Measurements from ENCODE around the gene GAB4. TPM values are rescaled to one million over a fixed set of nuclear protein-coding genes. Genes with fewer than 3 reads are reported as not detected.

The GAB4 gene
- total RNA-seq, 1 experiment from 2014 or later, result not detected

- TF ChIP-seq CTCF (IDR thresholded peaks at IDR 0.05; ENCODE audit: unreplicated experiment), result no peak
- intact Hi-C loops (cut with micrococcal nuclease; ENCODE audit: unreplicated experiment), result no loop called here
These were observed 32.7 kb downstream of the GAB4 start for GRCh38 chr22:16975155-16975885.

GRCh38 chr22:16974298-16975084 is 33.5 kb downstream of the GAB4 start:
- Mint-ChIP-seq H3K4me1 (ENCODE audit: low read depth, unreplicated experiment) (no peaks in the 10 kb centered on the region), H3K27ac (ENCODE audit: unreplicated experiment) (no peak overlapping the region), H3K27me3 (ENCODE audit: unreplicated experiment) (peaks cover 54% of the 10 kb centered on the region), H3K4me3 (ENCODE audit: low read depth, unreplicated experiment) (no peak overlapping the region), H3K36me3 (ENCODE audit: insufficient read depth, unreplicated experiment) (no peaks in the 10 kb centered on the region), H3K9me3 (ENCODE audit: low read depth, unreplicated experiment) (peaks cover 5% of the 10 kb centered on the region)
- intact Hi-C loops (cut with micrococcal nuclease; ENCODE audit: unreplicated experiment), result no loop called here
- CTCF ChIA-PET, result no interaction called here
- no TSS peak for BruUV-seq (replicated peaks)
- TF ChIP-seq CTCF (IDR thresholded peaks at IDR 0.05; ENCODE audit: unreplicated experiment), result no peak
- no peak for DNase-seq

More at GRCh38 chr22:16975155-16975885, 32.7 kb downstream of the GAB4 start:
- CTCF ChIA-PET, result no interaction called here
- H3K27ac Mint-ChIP-seq (ENCODE audit: unreplicated experiment), result no peak overlapping the region
- BruUV-seq (replicated peaks), result no TSS peak
- peaks cover 5% of the 10 kb centered on the region for H3K9me3 Mint-ChIP-seq (ENCODE audit: low read depth, unreplicated experiment)
- H3K36me3 Mint-ChIP-seq (ENCODE audit: insufficient read depth, unreplicated experiment), result no peaks in the 10 kb centered on the region
- DNase-seq, result no peak
- H3K4me1 Mint-ChIP-seq (ENCODE audit: low read depth, unreplicated experiment), result no peaks in the 10 kb centered on the region
- peaks cover 54% of the 10 kb centered on the region for H3K27me3 Mint-ChIP-seq (ENCODE audit: unreplicated experiment)
- no peak overlapping the region for H3K4me3 Mint-ChIP-seq (ENCODE audit: low read depth, unreplicated experiment)

- no peak overlapping the region for H3K27ac Mint-ChIP-seq (ENCODE audit: unreplicated experiment)
- intact Hi-C loops (cut with micrococcal nuclease; ENCODE audit: unreplicated experiment), result no loop called here
- H3K4me1 Mint-ChIP-seq (ENCODE audit: low read depth, unreplicated experiment), result no peaks in the 10 kb centered on the region
- H3K36me3 Mint-ChIP-seq (ENCODE audit: insufficient read depth, unreplicated experiment), result no peaks in the 10 kb centered on the region
- no peak overlapping the region for H3K4me3 Mint-ChIP-seq (ENCODE audit: low read depth, unreplicated experiment)
- TF ChIP-seq CTCF (IDR thresholded peaks at IDR 0.05; ENCODE audit: unreplicated experiment), result no peak
- no peak for DNase-seq
- CTCF ChIA-PET, result no interaction called here
- peaks cover 55% of the 10 kb centered on the region for H3K27me3 Mint-ChIP-seq (ENCODE audit: unreplicated experiment)
- no TSS peak for BruUV-seq (replicated peaks)
- H3K9me3 Mint-ChIP-seq (ENCODE audit: low read depth, unreplicated experiment), result peaks cover 5% of the 10 kb centered on the region
These were observed 34.3 kb downstream of the GAB4 start for GRCh38 chr22:16973591-16974297.

GRCh38 chr22:16972311-16972710 is 35.7 kb downstream of the GAB4 start:
- Mint-ChIP-seq H3K27ac (ENCODE audit: unreplicated experiment) (no peak overlapping the region), H3K36me3 (ENCODE audit: insufficient read depth, unreplicated experiment) (no peaks in the 10 kb centered on the region), H3K27me3 (ENCODE audit: unreplicated experiment) (peaks cover 59% of the 10 kb centered on the region), H3K4me1 (ENCODE audit: low read depth, unreplicated experiment) (no peaks in the 10 kb centered on the region), H3K4me3 (ENCODE audit: low read depth, unreplicated experiment) (no peak overlapping the region), H3K9me3 (ENCODE audit: low read depth, unreplicated experiment) (peaks cover 2% of the 10 kb centered on the region)
- intact Hi-C loops (cut with micrococcal nuclease; ENCODE audit: unreplicated experiment), result no loop called here
- no peak for DNase-seq
- BruUV-seq (replicated peaks), result no TSS peak
- CTCF ChIA-PET, result no interaction called here
- no peak for TF ChIP-seq CTCF (IDR thresholded peaks at IDR 0.05; ENCODE audit: unreplicated experiment)

Data from Calu3 (cell line).